ENCODE results near the gene URI1. TPM values are rescaled to one million over a fixed set of nuclear protein-coding genes. Genes with fewer than 3 reads are reported as not detected.

Gene URI1
- 100 to 1,000 TPM in 1 of 4 donors, 10 to 100 TPM in 3; 28.1 to 146 (median 48.0) TPM for total RNA-seq

DNA sequence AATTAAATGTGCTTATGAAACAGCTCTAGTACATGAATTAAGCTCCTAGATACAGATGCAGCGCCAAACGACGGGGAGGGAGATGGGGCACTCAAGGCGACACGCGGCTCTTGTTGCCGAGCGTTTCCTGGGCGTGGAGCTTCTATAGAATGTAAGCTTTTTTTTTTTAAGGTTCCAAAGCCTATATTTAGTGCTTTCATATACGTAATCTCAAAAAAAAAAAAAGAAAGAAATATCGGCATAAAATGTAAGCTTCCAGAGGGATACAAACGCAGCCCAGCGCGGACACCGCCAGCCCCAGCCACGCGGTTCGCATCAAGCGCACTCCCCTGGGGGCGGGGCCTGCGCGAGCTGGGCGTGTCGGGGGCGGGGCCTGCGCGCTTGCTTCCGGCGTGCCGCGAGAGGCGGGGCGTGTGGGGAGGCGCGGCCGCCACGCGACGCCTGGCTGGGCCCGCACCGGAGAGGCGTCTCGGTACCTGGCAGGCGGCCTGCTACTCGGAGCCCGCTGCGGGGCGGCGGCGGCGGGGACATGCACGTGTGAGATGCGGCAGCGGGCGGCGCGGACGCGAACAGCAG lies at the start of gene URI1:
URI1 (plus strand) TSS at position 412 of the 576 bp plus-strand sequence. CDS start 309 bp downstream, outside the sequence.
- Histone ChIP-seq H3K4me1 (peaks cover 0 to 46% (median 24%) of the 10 kb centered on the region in 4 donors), H3K27ac (peak within 1 kb of the TSS; percentile 61 to 90 (median 85)), H3K9me3 (no peaks in the 10 kb centered on the region), H3K27me3 (no peaks in the 10 kb centered on the region), H3K36me3 (no peaks in the 10 kb centered on the region), H3K4me3 (peak within 1 kb of the TSS; percentile 59 to 93 (median 76))
- intact Hi-C loops (cut with DNase I; ENCODE audit: low total_unique reads) (no loop called here), in situ Hi-C loops (cut with MboI; ENCODE audit: low pct_ligation_motif_present in 1 of 4, low pct_unique_long_range_greater_than_20kb in 1 of 4, low sequenced_read_pairs in 3 of 4) (no loop called here)
- 0 to 1% methylated on average over 9 to 46 of the region's 59 CpGs for WGBS, 2 donors (ENCODE audit: low coverage in 1 of 2)
- TF ChIP-seq, protein P1, sequence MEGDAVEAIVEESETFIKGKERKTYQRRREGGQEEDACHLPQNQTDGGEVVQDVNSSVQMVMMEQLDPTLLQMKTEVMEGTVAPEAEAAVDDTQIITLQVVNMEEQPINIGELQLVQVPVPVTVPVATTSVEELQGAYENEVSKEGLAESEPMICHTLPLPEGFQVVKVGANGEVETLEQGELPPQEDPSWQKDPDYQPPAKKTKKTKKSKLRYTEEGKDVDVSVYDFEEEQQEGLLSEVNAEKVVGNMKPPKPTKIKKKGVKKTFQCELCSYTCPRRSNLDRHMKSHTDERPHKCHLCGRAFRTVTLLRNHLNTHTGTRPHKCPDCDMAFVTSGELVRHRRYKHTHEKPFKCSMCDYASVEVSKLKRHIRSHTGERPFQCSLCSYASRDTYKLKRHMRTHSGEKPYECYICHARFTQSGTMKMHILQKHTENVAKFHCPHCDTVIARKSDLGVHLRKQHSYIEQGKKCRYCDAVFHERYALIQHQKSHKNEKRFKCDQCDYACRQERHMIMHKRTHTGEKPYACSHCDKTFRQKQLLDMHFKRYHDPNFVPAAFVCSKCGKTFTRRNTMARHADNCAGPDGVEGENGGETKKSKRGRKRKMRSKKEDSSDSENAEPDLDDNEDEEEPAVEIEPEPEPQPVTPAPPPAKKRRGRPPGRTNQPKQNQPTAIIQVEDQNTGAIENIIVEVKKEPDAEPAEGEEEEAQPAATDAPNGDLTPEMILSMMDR (IDR thresholded peaks at IDR 0.05) = no peak
- TF ChIP-seq POLR2A (IDR thresholded peaks at IDR 0.05) (no peak), EP300 (IDR thresholded peaks at IDR 0.05; ENCODE audit: low read depth) (no peak), POLR2AphosphoS5 (IDR thresholded peaks at IDR 0.05) (peak; percentile 35 to 76 (median 65))
- peak; percentile 95 for DNase-seq

- H3K36me3 ChIP-seq = no peaks in the 10 kb centered on the region
- 50 to 74% methylated on average over 3 to 11 of the region's 11 CpGs for WGBS, 2 donors (ENCODE audit: low coverage in 1 of 2)
- H3K9me3 ChIP-seq = no peaks in the 10 kb centered on the region
- H3K4me1 ChIP-seq = no peaks in the 10 kb centered on the region
- in situ Hi-C loops (cut with MboI; ENCODE audit: low pct_ligation_motif_present in 1 of 4, low pct_unique_long_range_greater_than_20kb in 1 of 4, low sequenced_read_pairs in 3 of 4) = no loop called here
- H3K4me3 ChIP-seq = no peak overlapping the region
- TF ChIP-seq POLR2A (IDR thresholded peaks at IDR 0.05) (no peak), POLR2AphosphoS5 (IDR thresholded peaks at IDR 0.05) (no peak), EP300 (IDR thresholded peaks at IDR 0.05; ENCODE audit: low read depth) (no peak)
- TF ChIP-seq, protein P1 (IDR thresholded peaks at IDR 0.05) = no peak
- DNase-seq = no peak
- no peaks in the 10 kb centered on the region for H3K27me3 ChIP-seq
- H3K27ac ChIP-seq = no peak overlapping the region
- intact Hi-C loops (cut with DNase I; ENCODE audit: low total_unique reads) = no loop called here
Measured at GRCh38 chr19:29893606-29894284, 48.3 kb upstream of the URI1 start.

DNA sequence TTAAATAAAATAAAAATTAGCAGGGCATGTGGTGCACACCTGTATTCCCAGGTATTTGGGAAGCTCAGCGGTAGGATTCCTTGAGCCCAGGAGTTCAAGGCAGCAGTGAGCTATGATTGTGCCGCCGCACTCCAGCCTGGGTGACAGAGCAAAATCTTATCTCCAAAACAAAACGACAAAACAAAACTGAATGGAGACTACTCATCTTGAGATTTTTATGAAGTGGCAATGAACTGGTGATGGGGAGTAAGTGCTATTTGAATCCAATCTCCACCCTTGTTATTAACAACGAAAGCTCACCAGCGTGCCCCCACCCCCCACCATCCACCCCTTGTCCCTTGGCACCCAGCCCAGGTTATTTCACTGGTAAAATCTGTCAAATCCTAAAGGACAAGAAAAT lies 45.2 kb upstream of the URI1 start:
- no peaks in the 10 kb centered on the region for H3K36me3 ChIP-seq
- in situ Hi-C loops (cut with MboI; ENCODE audit: low pct_ligation_motif_present in 1 of 4, low pct_unique_long_range_greater_than_20kb in 1 of 4, low sequenced_read_pairs in 3 of 4) = no loop called here
- no peak overlapping the region for H3K4me3 ChIP-seq
- no peak overlapping the region for H3K27ac ChIP-seq
- DNase-seq = no peak
- no peaks in the 10 kb centered on the region for H3K9me3 ChIP-seq
- TF ChIP-seq, protein P1 (IDR thresholded peaks at IDR 0.05) = no peak
- TF ChIP-seq EP300 (IDR thresholded peaks at IDR 0.05; ENCODE audit: low read depth) (no peak), POLR2AphosphoS5 (IDR thresholded peaks at IDR 0.05) (no peak), POLR2A (IDR thresholded peaks at IDR 0.05) (no peak)
- H3K4me1 ChIP-seq = no peaks in the 10 kb centered on the region
- intact Hi-C loops (cut with DNase I; ENCODE audit: low total_unique reads) = no loop called here
- WGBS, 2 donors (ENCODE audit: low coverage in 1 of 2) = 40 to 46% methylated on average over 4 to 6 of the region's 6 CpGs
- H3K27me3 ChIP-seq = no peaks in the 10 kb centered on the region

DNA sequence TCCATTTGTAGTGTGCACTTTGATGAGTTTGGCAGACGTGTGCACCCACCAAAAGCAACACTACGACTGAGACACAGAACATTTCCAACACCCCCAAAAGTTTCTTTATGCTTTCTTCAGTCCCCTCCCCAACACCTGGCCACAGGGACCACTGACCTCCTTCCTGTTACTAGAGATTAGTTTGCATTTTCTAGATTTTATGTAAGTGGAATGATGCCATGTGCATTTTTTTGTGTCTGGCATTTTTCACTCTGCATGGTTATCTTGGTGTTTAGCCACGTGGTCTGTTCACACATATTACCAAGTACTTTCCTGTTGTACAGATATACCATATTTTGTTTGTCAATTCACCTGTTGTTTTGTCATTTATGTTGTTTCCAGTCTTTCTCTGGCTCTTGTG lies 44.6 kb upstream of the URI1 start:
- Histone ChIP-seq H3K4me1 (no peaks in the 10 kb centered on the region), H3K36me3 (no peaks in the 10 kb centered on the region), H3K9me3 (no peaks in the 10 kb centered on the region), H3K4me3 (no peak overlapping the region), H3K27me3 (no peaks in the 10 kb centered on the region), H3K27ac (no peak overlapping the region)
- WGBS, 2 donors (ENCODE audit: low coverage in 1 of 2) = 40 to 54% methylated on average over 3 of the region's 3 CpGs
- in situ Hi-C loops (cut with MboI; ENCODE audit: low pct_ligation_motif_present in 1 of 4, low pct_unique_long_range_greater_than_20kb in 1 of 4, low sequenced_read_pairs in 3 of 4) = no loop called here
- DNase-seq = no peak
- intact Hi-C loops (cut with DNase I; ENCODE audit: low total_unique reads) = no loop called here
- no peak for TF ChIP-seq POLR2A (IDR thresholded peaks at IDR 0.05)
- TF ChIP-seq, protein P1 (IDR thresholded peaks at IDR 0.05) = no peak
- TF ChIP-seq EP300 (IDR thresholded peaks at IDR 0.05; ENCODE audit: low read depth) = no peak
- no peak for TF ChIP-seq POLR2AphosphoS5 (IDR thresholded peaks at IDR 0.05)
